ENCODE measurements around the gene LITAF. TPM values are rescaled to one million over a fixed set of nuclear protein-coding genes. Genes with fewer than 3 reads are reported as not detected.

The LITAF gene
- total RNA-seq, 2 donors from 2014 or later, result 144 to 211 TPM

DNA sequence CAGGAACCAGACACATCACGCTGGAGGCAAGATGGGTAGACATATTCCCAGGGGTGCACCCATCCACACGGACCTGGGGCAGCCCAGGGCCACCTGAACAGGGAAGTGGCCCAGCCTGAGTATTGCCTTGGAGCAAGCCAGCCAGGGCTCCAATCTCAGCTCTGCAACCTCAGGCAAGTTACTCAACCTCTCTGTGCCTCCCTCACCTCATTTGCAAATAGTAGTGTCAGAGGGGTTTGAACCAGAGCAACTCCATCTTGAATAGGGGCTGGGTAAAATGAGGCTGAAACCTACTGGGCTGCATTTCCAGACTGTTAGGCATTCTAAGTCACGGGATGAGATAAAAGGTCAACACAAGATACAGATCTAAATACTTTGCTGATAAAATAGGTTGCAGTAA, 46.4 kb upstream of the LITAF start:
- Histone ChIP-seq H3K36me3 (no peaks in the 10 kb centered on the region), H3K9me3 (no peaks in the 10 kb centered on the region), H3K4me1 (no peaks in the 10 kb centered on the region), H3K27me3 (no peaks in the 10 kb centered on the region), H3K27ac (no peak overlapping the region), H3K4me3 (no peak overlapping the region), H3K9ac (ENCODE audit: low read depth in 2 of 2, low read length in 2 of 2) (no peak overlapping the region)
- intact Hi-C loops (cut with DNase I), result no loop called here
- no peak for DNase-seq
- TF ChIP-seq, protein P1, sequence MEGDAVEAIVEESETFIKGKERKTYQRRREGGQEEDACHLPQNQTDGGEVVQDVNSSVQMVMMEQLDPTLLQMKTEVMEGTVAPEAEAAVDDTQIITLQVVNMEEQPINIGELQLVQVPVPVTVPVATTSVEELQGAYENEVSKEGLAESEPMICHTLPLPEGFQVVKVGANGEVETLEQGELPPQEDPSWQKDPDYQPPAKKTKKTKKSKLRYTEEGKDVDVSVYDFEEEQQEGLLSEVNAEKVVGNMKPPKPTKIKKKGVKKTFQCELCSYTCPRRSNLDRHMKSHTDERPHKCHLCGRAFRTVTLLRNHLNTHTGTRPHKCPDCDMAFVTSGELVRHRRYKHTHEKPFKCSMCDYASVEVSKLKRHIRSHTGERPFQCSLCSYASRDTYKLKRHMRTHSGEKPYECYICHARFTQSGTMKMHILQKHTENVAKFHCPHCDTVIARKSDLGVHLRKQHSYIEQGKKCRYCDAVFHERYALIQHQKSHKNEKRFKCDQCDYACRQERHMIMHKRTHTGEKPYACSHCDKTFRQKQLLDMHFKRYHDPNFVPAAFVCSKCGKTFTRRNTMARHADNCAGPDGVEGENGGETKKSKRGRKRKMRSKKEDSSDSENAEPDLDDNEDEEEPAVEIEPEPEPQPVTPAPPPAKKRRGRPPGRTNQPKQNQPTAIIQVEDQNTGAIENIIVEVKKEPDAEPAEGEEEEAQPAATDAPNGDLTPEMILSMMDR (IDR thresholded peaks at IDR 0.05), result no peak

DNA sequence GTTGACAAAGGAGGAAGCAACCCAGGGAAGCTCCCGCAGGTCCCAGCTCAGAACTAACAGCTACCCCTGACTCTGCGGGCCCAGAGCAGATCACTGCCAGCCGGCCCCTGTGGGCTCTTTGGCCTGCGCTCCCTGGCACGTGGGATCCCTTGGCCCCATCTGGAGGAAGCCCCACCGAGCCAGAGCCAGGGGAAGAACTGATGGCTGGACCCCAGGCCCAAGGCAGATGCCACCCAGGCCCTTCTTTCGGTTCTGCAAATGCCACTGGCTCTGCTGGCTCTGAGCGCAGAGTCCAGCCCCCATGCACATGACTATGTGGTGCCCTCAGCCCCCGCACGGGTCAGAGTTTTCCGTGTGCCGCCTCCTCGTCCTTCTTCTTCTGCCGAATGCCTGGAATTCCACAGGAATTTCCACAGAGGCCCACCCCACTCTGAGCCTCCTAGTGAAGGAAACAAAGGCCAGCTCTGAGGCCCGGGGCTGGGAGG, 45.8 kb upstream of the LITAF start:
- Histone ChIP-seq H3K36me3 (no peaks in the 10 kb centered on the region), H3K4me1 (no peaks in the 10 kb centered on the region), H3K27ac (no peak overlapping the region), H3K27me3 (no peaks in the 10 kb centered on the region), H3K4me3 (no peak overlapping the region), H3K9me3 (no peaks in the 10 kb centered on the region), H3K9ac (ENCODE audit: low read depth in 2 of 2, low read length in 2 of 2) (peak overlapping the region in 1 of 2 donors; percentile 40)
- TF ChIP-seq, protein P1 (IDR thresholded peaks at IDR 0.05), result no peak
- DNase-seq, result peak; percentile 39
- intact Hi-C loops (cut with DNase I), result no loop called here

DNA sequence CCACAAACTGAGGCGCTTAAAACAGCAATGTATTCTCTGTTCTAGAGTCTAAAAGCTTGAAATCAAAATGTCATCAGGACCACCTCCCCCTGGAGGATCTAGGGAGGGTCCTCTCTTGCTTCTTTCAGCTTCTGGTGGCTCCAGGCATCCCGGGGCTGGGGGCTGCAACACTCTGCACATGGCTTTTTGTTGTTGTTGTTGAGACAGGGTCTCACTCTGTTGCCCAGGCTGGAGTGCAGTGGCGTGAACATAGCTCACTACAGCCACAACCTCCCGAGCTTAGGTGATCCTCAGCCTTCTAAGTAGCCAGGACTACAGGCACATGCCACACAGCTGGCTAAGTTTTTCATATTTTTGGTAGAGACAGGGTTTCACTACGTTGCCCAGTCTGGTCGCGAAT, 44.5 kb upstream of the LITAF start:
- no peak for DNase-seq
- no peaks in the 10 kb centered on the region for H3K4me1 ChIP-seq
- TF ChIP-seq, protein P1 (IDR thresholded peaks at IDR 0.05), result no peak

DNA sequence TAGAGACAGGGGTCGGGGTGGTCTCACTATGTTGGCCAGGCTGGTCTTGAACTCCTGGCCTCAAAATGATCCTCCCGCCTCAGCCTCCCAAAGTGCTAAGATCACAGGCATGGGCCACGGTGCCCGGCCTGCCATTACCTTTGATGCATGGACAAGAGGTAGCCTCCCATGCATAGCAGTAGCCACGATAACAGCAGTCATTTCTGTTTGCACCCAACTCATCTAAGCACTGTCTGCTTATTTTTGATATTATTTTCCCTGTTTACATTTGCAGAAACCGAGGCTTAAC, 44.0 kb upstream of the LITAF start:
- H3K27me3 ChIP-seq, result no peaks in the 10 kb centered on the region
- intact Hi-C loops (cut with DNase I), result no loop called here
- H3K9me3 ChIP-seq, result no peaks in the 10 kb centered on the region
- DNase-seq, result no peak
- no peak overlapping the region for H3K4me3 ChIP-seq
- H3K27ac ChIP-seq, result no peak overlapping the region
- no peaks in the 10 kb centered on the region for H3K36me3 ChIP-seq
- H3K9ac ChIP-seq (ENCODE audit: low read depth in 2 of 2, low read length in 2 of 2), result no peak overlapping the region
- TF ChIP-seq, protein P1 (IDR thresholded peaks at IDR 0.05), result no peak
- H3K4me1 ChIP-seq, result no peaks in the 10 kb centered on the region

More for the DNA sequence above, 44.5 kb upstream of the LITAF start:
- Histone ChIP-seq H3K27me3 (no peaks in the 10 kb centered on the region), H3K36me3 (no peaks in the 10 kb centered on the region), H3K27ac (no peak overlapping the region), H3K9me3 (no peaks in the 10 kb centered on the region), H3K4me3 (no peak overlapping the region), H3K9ac (ENCODE audit: low read depth in 2 of 2, low read length in 2 of 2) (no peak overlapping the region)
- intact Hi-C loops (cut with DNase I), result no loop called here

DNA sequence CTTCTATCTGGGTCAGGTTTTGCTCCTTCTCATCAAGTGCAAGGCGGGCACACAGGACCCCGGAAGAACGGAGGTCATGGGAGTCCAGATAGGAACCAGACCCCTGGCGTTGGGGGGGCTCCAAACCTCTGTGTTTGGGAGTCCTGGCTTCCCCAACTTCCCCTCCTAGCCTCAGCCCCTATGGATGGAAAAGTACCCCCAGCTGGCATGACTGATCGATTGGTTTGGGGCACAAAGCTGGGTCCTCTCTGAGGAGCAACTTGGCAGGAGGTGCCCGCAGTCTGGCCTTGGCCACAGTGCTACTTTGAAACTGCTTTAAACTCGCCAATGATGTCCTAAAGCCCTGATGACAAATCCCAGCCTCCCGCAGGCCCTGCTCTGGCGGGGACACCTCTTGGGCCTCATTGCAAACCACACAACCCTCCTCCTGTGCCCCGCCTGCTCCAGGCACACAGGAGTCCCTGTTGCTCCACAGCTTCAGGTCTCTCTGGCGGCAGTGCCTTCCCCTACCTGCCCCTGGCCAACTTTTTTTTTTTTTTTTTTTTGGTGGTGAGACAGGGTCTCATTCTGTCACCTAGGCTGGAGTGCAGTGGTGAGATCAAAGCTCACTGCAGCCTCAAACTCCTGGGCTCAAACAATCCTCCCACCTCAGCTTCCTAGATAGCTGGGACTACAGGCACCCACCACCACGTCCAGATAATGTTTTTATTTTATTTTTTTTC, 43.5 kb upstream of the LITAF start:
- Histone ChIP-seq H3K9ac (ENCODE audit: low read depth in 2 of 2, low read length in 2 of 2) (no peak overlapping the region), H3K4me1 (no peaks in the 10 kb centered on the region), H3K4me3 (no peak overlapping the region), H3K9me3 (no peaks in the 10 kb centered on the region), H3K27ac (peak overlapping the region; percentile 55), H3K36me3 (no peaks in the 10 kb centered on the region), H3K27me3 (no peaks in the 10 kb centered on the region)
- intact Hi-C loops (cut with DNase I), result no loop called here
- TF ChIP-seq, protein P1 (IDR thresholded peaks at IDR 0.05), result no peak
- no peak for DNase-seq
